A673 (cell line): Measurements from ENCODE around the gene ITIH1.

Source experiments
- EZH2 ChIP-seq: fragments of 200-600 bp; sonication (generic); IDR thresholded peaks from 2 replicates; pipeline ENCODE4 v1.6.1; 2017; ENCODE audit warnings: borderline replicate concordance, low read depth, mild to moderate bottlenecking, mixed read lengths, antibody characterized with exemption, low read length; ENCODE audit not compliant: poor library complexity, severe bottlenecking
- TF ChIP-seq, protein P1 (sequence below): fragments of 300-800, 200-600 bp; sonication (generic); conservative IDR thresholded peaks from 2 replicates; pipeline ENCODE4 v1.5.1; 2017; ENCODE audit warnings: low read depth, mild to moderate bottlenecking, antibody characterized with exemption, low read length, moderate library complexity, mixed read lengths

DNA sequence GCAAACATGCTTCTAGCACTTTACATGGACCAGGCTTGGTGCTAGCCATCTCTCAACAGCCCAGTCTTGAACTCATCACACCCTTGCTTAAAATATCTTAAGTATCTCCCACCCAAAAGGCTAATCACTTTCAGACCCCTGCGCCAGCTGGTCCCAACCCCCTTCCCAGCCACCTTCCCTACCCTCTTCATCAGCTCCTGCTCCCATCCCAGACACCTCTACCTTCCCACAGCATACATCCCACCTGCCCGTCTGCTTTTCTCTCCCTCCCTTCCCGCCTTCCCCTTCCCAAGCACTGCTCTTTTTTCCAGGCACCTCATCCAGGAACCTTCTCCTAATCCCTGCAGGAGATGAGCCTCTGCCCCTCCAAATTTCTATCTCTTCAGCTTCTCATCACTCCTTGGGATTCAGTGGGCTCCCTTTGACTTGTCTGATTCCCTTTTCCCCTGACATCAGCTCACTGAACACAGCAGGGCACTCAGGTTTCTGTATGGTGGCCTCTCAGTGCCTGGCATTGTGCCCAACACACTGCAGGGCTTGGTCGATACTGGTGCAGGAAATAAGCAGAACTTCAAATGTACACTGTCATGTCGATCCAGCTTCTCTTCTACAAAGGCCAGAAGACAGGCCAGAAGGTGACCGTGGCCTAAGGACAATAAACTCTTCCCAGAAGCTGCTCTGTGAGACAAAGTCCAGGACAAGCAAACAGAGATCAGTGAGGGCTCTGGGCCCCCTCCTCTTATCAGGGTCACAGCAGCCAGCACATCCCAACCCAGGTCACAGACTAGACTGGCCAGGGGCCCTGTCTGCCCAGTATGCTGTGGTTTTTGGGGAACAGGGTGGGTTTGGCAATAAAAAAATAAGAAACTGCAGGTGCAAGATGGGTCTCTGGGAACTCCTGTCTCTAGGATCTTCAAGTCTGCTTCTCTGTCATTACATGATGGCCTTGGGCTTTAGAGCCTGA, 2.2 kb upstream of the ITIH1 start:
- TF ChIP-seq, protein P1, sequence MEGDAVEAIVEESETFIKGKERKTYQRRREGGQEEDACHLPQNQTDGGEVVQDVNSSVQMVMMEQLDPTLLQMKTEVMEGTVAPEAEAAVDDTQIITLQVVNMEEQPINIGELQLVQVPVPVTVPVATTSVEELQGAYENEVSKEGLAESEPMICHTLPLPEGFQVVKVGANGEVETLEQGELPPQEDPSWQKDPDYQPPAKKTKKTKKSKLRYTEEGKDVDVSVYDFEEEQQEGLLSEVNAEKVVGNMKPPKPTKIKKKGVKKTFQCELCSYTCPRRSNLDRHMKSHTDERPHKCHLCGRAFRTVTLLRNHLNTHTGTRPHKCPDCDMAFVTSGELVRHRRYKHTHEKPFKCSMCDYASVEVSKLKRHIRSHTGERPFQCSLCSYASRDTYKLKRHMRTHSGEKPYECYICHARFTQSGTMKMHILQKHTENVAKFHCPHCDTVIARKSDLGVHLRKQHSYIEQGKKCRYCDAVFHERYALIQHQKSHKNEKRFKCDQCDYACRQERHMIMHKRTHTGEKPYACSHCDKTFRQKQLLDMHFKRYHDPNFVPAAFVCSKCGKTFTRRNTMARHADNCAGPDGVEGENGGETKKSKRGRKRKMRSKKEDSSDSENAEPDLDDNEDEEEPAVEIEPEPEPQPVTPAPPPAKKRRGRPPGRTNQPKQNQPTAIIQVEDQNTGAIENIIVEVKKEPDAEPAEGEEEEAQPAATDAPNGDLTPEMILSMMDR, result no peak
- TF ChIP-seq EZH2, result no peak
